ENCODE results near the gene IGFALS.
A peak's percentile ranks its signal among the peaks of the same experiment; 100 is the strongest.

The IGFALS gene

DNA sequence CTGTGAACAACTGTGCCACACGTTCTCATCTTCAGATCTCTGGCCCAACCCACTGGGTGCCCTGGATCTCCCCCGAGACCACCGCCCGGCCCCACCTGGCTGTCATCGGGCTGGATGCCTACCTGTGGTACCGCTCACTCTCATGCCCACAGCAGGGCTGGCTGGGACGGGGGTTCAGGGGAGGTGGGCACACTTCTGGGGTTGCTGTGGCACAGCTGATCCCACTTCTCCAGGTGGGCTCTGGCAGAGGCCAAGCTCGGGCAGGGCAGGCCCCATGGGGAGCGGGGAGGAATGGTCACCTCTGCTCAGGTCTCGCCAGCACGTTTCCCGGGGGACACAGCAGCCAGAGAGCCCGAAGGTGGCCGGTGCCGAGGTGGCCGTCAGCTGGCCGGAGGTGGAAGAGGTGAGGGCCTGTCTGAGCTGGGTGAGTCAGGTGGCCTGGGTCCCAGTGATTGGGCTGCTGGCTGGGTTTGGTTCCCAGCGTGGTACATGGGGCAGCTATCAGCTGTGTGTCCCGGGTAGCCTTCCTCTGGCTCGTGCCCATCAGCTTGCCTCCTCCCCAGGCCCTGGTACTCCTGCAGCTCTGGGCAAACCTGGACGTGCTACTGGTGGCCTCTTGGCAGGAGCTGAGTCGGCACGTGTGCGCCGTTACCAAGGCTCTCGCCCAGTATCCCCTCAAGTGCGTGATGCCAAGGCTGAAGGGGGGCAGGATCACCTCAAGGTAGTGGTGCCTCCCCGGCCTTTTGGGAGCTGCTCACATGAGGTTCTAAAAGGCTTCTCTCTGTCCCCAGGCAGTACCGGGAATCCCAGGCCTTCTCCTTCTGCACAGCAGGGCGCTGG is 18.3 kb downstream of the IGFALS start:
- no peak for DNase-seq

DNA sequence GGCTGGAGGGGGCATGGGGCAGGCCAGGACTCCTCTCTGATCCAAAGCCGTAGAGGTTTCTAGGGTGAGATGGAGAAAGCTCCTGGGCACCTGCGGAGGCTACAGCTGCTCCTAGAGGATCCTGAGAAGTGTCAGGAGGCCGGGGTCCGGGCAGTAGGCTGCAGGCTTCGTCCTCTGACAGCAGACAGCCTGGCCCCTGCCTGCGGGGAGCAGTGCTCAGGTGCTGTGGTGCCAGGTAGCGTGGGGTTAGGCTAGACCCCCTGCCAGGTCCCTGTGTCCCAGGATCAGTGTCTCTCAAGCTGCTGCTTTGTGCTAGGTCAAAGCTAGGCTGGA is 19.1 kb downstream of the IGFALS start:
- DNase-seq: no peak

DNA sequence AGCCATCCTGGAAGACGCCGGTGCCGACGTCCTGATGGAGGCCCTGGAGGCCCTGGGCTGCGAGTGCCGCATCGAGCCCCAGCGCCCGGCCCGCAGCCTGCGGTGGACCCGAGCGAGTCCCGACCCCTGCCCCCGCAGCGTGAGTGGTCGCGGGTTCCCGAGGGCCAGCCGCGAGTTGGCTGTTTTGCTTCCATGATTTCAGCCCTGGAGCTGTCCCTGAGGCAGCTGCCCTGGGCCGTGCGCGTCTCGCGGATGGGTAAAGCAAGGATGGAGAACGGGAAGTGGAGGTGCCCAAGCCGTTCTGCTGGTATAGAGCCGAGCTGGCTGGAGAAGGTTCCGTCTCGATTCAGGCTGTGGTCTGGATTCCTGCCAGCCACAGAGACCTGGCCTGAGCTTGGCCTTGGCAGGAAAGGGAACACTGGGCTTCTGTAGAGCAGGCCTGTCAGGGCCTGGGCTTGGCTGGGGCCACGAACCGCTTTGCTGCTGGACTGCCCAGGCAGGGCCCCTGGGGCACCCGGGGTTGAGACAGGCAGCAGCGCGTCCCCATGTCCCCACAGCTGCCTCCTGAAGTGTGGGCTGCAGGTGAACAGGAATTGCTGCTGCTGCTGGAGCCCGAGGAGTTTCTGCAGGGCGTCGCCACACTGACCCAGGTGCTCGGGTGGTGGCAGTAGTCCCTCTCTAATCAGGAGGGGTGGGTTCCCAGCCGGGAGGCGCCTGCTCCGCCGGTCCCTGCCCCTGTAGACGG is 19.6 kb downstream of the IGFALS start:
- peak; percentile 9 to 17 for DNase-seq

DNA sequence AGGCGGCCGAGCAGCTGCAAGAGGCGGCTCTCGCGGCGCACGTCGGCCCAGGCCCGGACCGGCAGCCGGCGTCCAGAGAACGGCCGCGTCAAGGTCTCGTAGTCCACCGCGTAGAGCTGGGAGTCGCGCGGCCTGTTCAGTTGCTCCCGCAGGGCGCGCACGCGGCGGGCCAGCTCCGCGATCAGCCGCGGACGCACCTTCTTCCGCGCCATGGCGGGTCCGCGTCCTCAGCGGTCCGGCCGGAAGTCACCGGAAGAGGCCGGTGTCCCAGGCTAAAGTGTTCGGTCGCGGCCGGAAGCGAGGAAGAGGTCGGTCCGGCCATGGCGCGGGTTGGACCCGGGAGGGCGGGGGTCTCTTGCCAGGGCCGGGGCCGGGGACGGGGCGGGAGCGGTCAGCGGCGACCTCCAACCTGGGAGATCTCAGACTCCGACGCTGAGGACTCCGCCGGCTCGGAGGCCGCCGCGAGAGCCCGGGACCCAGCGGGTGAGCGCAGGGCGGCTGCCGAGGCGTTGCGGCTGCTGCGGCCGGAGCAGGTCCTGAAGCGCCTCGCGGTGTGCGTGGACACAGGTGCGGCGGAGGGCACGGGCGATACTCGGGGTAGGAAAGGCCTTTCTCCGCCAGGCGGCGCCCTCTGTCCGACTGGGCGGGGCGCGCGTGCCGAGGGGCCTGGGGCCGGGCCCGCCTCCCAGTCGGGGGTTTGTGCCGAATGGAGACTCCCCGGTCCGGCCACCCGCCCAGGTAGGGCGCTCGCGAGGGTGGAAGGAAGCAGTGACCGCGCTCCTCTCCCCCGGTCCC is 20.4 kb downstream of the IGFALS start, which contains the start of gene MRPS34:
MRPS34 (minus strand) TSS at position 227 of the 795 bp plus-strand sequence; CDS start at position 212, 15 bp downstream.
- DNase-seq: peak; percentile 30 to 34

DNA sequence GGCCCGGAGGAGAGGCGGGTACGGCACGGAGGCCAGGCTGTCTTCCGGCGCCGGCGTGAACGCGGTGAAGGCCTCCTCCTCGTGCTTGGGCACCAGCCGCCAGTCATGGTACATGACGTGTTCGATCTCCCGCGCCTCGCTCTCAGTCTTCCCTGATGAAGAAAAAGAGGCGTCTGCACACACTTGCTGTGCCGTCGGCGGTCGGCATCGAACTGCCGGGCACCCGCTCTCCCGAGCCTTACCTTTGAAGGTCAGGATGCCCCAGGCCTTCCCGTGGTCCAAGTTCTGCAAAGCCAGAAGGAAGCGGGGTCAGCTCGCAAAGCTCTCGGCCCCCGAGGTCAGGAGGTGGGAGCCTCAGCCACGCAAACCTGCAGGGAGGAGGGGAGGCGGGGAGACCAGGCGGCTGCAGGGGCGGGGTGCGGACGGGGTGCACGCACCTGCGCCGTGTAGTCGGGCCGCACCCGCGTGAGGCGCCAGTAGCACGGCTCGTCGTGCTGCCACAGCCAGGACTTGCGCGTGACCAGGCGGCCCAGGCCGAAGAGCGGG is 21.1 kb downstream of the IGFALS start, which contains the start of gene EME2:
EME2 (plus strand) TSS at position 449 of the 546 bp plus-strand sequence. CDS start 418 bp downstream, outside the sequence.
- DNase-seq: peak in 1 of 2 experiments; percentile 2

DNA sequence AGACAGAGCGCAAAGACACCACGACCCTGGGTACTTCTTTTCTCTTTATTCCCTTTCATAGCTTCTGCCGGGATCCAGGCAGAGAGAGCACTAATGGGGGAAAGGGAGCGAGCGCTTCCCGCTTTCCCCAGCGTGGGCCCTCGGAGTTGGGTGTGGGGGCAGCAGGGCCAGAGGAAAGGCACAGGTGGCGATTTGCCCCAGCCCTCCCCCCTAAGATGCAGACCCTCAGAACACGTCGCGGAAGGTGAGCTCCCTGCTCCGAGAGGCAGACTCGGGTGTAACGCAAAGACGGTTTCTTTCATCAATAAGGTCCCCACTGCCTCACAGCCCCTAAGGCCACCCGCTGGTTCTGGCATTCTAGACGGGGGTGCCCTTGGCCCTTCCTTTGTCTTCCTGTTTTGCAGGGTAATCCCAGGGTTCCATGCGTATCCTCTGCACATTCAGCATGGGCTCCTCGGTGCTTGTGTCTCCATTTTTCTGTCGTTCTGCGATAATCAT is 21.6 kb downstream of the IGFALS start:
- no peak for DNase-seq

DNA sequence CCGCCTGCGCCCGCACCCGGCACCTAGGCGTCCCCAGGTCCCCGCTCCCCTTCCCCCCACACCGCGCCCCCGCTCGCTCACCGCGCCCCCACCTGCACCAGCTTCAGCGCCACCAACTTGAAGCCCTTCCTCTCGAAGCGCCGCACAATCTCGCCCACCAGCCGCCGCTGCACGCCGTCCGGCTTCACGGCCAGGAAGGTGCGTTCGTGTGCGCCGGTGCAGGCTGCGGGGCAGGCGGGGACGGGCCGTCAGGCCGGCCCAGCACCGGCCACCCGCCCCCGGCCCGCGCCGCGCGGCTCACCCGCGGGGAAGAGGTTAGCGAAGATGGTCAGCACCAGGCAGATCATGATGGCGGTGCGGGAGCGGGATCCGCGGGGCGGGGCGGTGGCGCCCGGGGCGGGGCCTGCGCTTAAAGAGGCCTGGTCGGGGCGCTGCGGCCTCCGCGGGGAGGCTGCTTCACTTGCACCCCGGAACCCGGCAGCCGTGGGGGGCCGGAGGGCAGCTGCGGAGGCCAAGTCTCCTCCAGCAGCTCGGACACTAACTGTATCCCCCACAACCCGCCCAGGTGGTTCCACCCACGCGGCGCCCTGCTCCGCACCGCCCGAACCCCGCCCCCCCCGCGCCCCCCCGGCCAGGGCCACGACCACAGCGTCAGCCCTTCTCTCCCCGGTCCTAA is 22.2 kb downstream of the IGFALS start, which contains the start of gene NME3:
NME3 (minus strand) TSS at position 356 of the 676 bp plus-strand sequence; CDS start at position 347, 9 bp downstream.
- DNase-seq: peak; percentile 5

DNA sequence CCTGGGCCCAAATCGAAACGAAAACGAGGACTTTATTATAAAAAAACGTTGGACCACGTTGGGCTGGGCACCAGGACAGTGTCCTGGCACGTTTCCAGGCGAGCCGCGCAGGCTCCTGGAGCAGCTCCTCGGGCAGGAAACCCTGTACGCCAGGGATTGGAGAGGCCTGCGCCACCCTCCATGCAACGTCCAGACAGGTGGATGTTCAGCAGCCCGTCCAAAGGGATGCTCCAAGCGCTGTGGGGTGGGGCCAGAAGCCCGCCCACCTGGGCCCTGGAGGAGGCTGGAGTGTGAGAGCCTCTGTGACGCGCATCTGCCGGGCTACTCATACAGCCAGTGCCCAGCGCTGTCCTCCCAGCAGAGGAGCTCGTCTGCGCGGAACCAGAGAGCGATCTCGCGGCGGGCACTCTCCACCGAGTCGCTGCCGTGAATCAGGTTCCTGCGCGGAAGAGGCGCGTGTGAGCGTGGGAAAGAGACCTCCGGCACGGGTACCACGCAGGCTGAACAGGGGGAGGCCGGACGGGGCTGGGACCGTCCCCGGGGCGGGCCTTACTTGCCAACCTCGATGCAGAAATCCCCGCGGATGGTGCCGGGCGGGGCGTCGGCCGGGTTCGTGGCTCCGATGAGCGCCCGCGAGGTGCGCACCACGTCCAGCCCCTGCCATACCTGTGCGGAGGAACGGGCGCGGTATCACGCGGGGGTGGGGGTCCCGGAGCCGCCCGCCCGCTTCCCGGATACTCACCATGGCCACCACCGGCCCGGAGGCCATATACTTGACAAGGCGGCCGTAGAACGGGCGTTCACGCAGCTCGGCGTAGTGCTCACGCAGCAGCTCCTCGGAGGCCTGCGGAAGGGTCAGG is 22.9 kb downstream of the IGFALS start:
- DNase-seq: no peak

DNA sequence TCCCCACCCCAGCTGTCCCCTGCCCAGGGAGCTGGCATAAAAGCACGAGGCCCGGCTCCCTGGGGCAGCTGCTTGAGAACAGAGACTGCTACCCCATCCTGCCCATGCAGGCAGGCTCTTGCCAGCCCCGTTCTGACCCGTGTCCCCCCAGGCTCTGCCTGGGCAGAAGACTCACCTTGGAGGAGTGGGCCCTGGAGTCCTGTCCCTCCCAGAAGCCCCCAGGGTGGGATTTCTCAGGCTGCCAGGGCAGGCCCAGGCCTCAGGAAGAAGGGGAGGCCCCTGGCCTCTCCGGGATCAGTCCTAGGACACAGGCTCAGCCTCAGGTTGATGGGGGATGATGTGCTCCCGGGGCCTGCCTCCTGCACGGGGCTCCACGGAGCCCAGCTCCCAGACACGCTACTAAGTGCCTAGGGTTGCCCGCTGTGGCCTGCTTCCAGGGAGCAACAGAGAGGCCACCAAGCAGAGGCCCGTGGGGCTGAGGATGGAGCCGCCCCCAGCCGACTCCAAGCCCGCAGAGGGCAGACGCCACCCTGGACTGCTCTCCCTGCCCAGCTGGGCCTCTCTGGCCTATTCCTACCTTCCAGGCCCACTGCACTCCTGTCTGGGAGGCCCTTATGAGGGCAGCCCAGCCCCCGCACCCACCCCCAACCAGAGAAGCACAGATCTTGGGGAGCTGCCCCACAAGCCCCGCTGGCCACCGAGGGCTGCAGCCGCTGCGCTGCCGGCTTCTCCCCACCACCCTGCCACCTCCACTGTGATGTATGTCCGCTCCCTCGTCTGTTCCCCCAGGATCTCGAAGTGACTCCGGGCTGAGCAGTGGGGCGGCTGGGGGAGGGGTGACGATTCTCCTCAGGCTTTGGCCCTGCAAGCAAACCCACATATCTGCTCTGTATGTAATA is 23.9 kb downstream of the IGFALS start:
- no peak for DNase-seq

DNA sequence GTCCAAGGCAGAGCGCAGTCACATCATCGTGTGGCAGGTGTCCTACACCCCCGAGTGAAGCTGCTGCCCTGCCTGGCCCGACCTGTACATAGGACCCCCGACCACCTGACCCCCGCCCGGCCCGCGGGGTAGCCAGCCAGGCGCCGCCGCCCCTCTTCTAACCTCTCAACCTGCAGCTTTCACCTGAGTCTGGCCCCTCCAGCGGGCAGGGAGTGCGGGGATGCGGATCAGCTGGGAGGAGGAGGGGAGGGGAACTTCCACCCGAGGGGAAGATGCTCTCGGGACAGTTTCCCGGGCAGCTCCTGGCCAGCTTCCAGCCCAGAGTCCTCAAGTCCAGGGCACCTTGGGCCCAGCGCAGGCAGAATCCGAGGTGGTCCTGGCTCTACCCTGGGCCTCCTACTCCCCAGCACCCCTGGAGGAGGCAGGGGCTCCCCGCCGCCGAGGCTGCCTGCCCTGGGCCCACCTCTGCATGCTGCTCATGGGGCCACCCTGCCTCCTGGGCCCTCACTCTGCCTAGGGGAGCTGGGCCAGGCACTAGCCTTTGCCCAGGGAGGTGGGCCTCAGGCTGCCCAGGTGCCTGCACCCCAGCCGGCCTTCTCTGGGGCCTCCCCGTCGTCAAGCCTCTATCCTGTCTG is 24.6 kb downstream of the IGFALS start:
- DNase-seq: no peak

DNA sequence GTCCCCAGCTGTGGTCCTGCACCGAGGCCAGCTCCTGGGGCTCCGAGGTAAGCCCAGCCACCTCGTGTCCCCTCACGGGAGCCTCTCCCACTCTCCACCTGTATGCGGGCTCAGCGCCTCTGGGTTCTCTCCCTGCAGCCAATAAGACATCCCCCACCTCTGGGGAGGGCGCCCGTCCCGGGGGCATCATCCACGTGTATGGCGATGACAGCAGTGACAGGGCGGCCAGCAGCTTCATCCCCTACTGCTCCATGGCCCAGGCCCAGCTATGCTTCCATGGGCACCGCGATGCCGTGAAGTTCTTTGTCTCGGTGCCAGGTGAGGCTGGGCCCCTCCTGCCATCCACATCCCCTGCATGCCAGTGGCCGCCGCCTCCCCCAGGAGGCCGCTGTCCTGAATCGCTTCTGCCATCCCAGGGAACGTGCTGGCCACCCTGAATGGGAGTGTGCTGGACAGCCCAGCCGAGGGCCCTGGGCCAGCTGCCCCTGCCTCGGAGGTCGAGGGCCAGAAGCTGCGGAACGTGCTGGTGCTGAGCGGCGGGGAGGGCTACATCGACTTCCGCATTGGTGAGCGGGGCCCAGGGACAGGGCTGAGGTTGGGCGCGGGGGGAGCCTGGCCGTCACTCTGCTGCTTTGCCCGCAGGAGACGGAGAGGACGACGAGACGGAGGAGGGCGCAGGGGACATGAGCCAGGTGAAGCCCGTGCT is 25.3 kb downstream of the IGFALS start:
- DNase-seq: no peak

DNA sequence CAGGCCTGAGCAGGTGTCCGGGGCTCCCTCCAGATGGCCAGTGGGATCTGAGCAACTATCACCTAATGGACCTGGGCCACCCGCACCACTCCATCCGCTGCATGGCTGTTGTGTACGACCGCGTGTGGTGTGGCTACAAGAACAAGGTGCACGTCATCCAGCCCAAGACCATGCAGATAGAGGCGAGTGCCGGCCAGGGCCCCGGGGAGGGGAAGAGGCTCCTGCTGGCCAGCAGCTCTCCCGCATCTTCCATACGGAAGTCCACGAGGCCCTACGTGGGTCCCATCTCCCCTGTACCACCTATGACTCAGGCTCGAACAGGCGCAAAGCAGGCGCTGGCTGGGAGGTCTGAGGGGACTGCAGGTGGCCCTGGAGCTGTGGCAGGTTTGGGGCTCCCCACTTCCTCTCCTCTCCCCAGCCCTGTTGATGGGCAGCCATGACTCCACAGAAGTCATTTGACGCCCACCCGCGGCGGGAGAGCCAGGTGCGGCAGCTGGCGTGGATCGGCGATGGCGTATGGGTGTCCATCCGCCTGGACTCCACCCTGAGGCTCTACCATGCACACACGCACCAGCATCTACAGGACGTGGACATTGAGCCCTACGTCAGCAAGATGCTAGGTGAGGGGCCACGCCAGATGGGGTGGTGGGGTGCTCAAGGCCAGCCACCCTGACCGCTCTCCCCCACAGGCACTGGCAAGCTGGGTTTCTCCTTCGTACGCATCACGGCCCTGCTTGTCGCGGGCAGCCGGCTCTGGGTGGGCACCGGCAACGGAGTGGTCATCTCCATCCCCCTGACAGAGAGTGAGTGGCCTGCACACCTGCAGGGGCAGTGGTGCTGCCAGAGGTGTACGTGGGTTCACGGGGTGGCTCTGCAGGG is 26.1 kb downstream of the IGFALS start:
- no peak for DNase-seq

DNA sequence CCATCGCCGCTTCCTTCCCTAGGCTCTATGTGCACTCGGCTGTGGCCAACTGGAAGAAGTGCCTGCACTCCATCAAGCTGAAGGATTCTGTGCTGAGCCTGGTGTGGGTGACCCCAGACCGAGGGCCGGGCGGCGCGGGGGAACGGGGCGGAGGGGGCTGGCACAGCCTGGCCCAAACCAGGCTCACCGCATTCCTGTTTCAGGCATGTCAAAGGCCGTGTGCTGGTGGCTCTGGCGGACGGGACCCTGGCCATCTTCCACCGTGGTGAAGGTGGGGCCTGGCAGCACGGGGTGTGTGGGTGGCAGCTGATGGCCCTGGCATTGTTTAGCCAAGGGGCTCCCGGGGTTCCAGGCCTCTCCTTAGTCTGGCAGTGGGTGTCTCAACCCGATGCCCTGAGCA is 26.8 kb downstream of the IGFALS start:
- no peak for DNase-seq

DNA sequence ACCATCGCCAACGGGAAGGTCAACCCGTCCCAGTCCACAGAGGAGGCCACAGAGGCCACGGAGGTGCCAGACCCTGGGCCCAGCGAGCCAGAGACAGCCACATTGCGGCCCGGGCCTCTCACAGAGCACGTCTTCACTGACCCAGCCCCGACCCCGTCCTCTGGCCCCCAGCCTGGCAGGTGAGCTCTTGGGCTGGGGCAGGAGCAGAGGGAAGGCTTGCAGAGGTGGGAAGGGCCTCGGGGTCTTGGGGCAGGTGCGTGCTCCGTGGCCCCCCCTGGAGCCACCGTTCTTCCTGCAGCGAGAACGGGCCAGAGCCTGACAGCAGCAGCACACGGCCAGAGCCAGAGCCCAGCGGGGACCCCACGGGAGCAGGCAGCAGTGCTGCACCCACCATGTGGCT is 27.3 kb downstream of the IGFALS start:
- DNase-seq: no peak

DNA sequence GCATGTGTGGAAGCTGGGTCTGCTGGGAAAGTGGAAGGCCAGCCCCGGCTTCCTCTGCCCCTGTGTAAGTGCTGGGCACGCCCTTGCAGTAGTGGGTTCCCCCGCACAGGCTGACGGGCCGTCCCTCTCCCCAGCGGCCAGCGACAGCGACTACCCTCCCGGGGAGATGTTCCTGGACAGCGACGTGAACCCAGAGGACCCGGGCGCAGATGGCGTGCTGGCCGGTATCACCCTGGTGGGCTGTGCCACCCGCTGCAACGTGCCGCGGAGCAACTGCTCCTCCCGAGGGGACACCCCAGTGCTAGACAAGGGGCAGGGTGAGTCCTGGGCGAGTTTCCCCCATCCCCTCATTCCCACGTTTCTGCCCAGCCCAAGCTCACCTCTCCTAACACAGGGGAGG is 27.7 kb downstream of the IGFALS start:
- no peak for DNase-seq

DNA sequence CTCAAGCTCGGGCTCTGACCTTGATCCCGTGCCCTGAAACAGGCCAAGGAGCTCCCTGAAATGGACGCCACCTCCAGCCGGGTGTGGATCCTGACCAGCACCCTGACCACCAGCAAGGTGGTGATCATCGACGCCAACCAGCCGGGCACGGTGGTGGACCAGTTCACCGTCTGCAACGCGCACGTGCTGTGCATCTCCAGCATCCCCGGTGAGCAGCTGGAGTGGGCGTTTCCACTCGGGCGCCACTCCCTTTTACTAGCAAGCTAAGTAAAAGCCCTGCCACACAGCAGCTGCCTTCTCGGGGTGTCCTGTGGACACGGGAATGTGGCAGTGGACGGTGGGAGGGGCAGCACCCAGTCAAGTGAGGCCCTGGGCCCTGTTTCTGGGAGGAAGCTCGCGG is 28.5 kb downstream of the IGFALS start:
- no peak for DNase-seq

All from Kasumi-1 (cell line).